ENCODE results near the gene RBMX.

Gene RBMX

GRCh38 chrX:136868283-136869055, 12.1 kb downstream of the RBMX start:
- Histone ChIP-seq H3K9me3 (ENCODE audit: control extremely low read depth in 1 of 5, control insufficient read depth in 4 of 5, insufficient read depth in 2 of 5, low read depth in 1 of 5, low read length in 4 of 5) (no peaks in the 10 kb centered on the region), H3K4me1 (ENCODE audit: control extremely low read depth in 1 of 4, control insufficient read depth in 4 of 4, insufficient read depth in 4 of 4, low read length in 3 of 4) (peaks cover 0 to 5% (median 1%) of the 10 kb centered on the region in 4 experiments), H3K36me3 (ENCODE audit: control insufficient read depth in 4 of 4, insufficient read depth in 4 of 4, low read length in 3 of 4) (peaks cover 4 to 36% (median 15%) of the 10 kb centered on the region in 4 experiments), H3K4me3 (ENCODE audit: control insufficient read depth in 1 of 7, extremely low read depth in 1 of 7, insufficient read depth in 4 of 7, low read depth in 2 of 7, low read length in 6 of 7) (no peak overlapping the region), H3K27ac (ENCODE audit: insufficient read depth in 1 of 2, low read depth in 1 of 2, low read length in 2 of 2, poor library complexity in 1 of 2, severe bottlenecking in 2 of 2) (no peak overlapping the region), H3K27me3 (replicated peaks in 2 of 5; ENCODE audit: control insufficient read depth in 4 of 5, insufficient read depth in 5 of 5, low read length in 4 of 5) (no peaks in the 10 kb centered on the region)
- 100% methylated on average over 3 of the region's 9 CpGs for WGBS (ENCODE audit: insufficient coverage)
- ChIA-PET CTCF (no interaction called here), POLR2A (no interaction called here)
- no peak for DNase-seq

GRCh38 chrX:136867518-136867917, 13.0 kb downstream of the RBMX start:
- Histone ChIP-seq H3K27ac (ENCODE audit: insufficient read depth in 1 of 2, low read depth in 1 of 2, low read length in 2 of 2, poor library complexity in 1 of 2, severe bottlenecking in 2 of 2) (no peak overlapping the region), H3K36me3 (ENCODE audit: control insufficient read depth in 4 of 4, insufficient read depth in 4 of 4, low read length in 3 of 4) (peaks cover 6 to 35% (median 14%) of the 10 kb centered on the region in 4 experiments), H3K9me3 (ENCODE audit: control extremely low read depth in 1 of 5, control insufficient read depth in 4 of 5, insufficient read depth in 2 of 5, low read depth in 1 of 5, low read length in 4 of 5) (no peaks in the 10 kb centered on the region), H3K4me3 (ENCODE audit: control insufficient read depth in 1 of 7, extremely low read depth in 1 of 7, insufficient read depth in 4 of 7, low read depth in 2 of 7, low read length in 6 of 7) (no peak overlapping the region), H3K4me1 (ENCODE audit: control extremely low read depth in 1 of 4, control insufficient read depth in 4 of 4, insufficient read depth in 4 of 4, low read length in 3 of 4) (peaks cover 0 to 5% (median 1%) of the 10 kb centered on the region in 4 experiments), H3K27me3 (replicated peaks in 2 of 5; ENCODE audit: control insufficient read depth in 4 of 5, insufficient read depth in 5 of 5, low read length in 4 of 5) (no peaks in the 10 kb centered on the region)
- no CpG with 5 or more reads among the region's 3 CpGs for WGBS (ENCODE audit: insufficient coverage)
- no peak for DNase-seq
- CTCF ChIA-PET, result no interaction called here
- POLR2A ChIA-PET, result no interaction called here

GRCh38 chrX:136867096-136867491, 13.4 kb downstream of the RBMX start:
- Histone ChIP-seq H3K36me3 (ENCODE audit: control insufficient read depth in 4 of 4, insufficient read depth in 4 of 4, low read length in 3 of 4) (peaks cover 5 to 35% (median 13%) of the 10 kb centered on the region in 4 experiments), H3K9me3 (ENCODE audit: control extremely low read depth in 1 of 5, control insufficient read depth in 4 of 5, insufficient read depth in 2 of 5, low read depth in 1 of 5, low read length in 4 of 5) (no peaks in the 10 kb centered on the region), H3K27ac (ENCODE audit: insufficient read depth in 1 of 2, low read depth in 1 of 2, low read length in 2 of 2, poor library complexity in 1 of 2, severe bottlenecking in 2 of 2) (no peak overlapping the region), H3K4me3 (ENCODE audit: control insufficient read depth in 1 of 7, extremely low read depth in 1 of 7, insufficient read depth in 4 of 7, low read depth in 2 of 7, low read length in 6 of 7) (no peak overlapping the region), H3K4me1 (ENCODE audit: control extremely low read depth in 1 of 4, control insufficient read depth in 4 of 4, insufficient read depth in 4 of 4, low read length in 3 of 4) (peaks cover 0 to 5% (median 1%) of the 10 kb centered on the region in 4 experiments), H3K27me3 (replicated peaks in 2 of 5; ENCODE audit: control insufficient read depth in 4 of 5, insufficient read depth in 5 of 5, low read length in 4 of 5) (no peaks in the 10 kb centered on the region)
- WGBS (ENCODE audit: insufficient coverage), result 83% methylated on average over 2 of the region's 4 CpGs
- POLR2A ChIA-PET, result no interaction called here
- CTCF ChIA-PET, result no interaction called here
- no peak for DNase-seq

- CTCF ChIA-PET, result no interaction called here
- H3K36me3 ChIP-seq (ENCODE audit: control insufficient read depth in 4 of 4, insufficient read depth in 4 of 4, low read length in 3 of 4), result peaks cover 2 to 35% (median 13%) of the 10 kb centered on the region in 4 experiments
Measured at GRCh38 chrX:136866337-136867095, 14.0 kb downstream of the RBMX start.

GRCh38 chrX:136865270-136866158, 15.0 kb downstream of the RBMX start:
- POLR2A ChIA-PET, result no interaction called here
- Histone ChIP-seq H3K27ac (ENCODE audit: insufficient read depth in 1 of 2, low read depth in 1 of 2, low read length in 2 of 2, poor library complexity in 1 of 2, severe bottlenecking in 2 of 2) (no peak overlapping the region), H3K9me3 (ENCODE audit: control extremely low read depth in 1 of 5, control insufficient read depth in 4 of 5, insufficient read depth in 2 of 5, low read depth in 1 of 5, low read length in 4 of 5) (no peaks in the 10 kb centered on the region), H3K27me3 (replicated peaks in 2 of 5; ENCODE audit: control insufficient read depth in 4 of 5, insufficient read depth in 5 of 5, low read length in 4 of 5) (no peaks in the 10 kb centered on the region), H3K4me1 (ENCODE audit: control extremely low read depth in 1 of 4, control insufficient read depth in 4 of 4, insufficient read depth in 4 of 4, low read length in 3 of 4) (peaks cover 0 to 5% (median 1%) of the 10 kb centered on the region in 4 experiments), H3K36me3 (ENCODE audit: control insufficient read depth in 4 of 4, insufficient read depth in 4 of 4, low read length in 3 of 4) (peaks cover 0 to 37% (median 14%) of the 10 kb centered on the region in 4 experiments), H3K4me3 (ENCODE audit: control insufficient read depth in 1 of 7, extremely low read depth in 1 of 7, insufficient read depth in 4 of 7, low read depth in 2 of 7, low read length in 6 of 7) (no peak overlapping the region)
- WGBS (ENCODE audit: insufficient coverage), result 100% methylated on average over 2 of the region's 9 CpGs
- CTCF ChIA-PET, result no interaction called here
- DNase-seq, result no peak

More at GRCh38 chrX:136866337-136867095, 14.0 kb downstream of the RBMX start:
- H3K9me3 ChIP-seq (ENCODE audit: control extremely low read depth in 1 of 5, control insufficient read depth in 4 of 5, insufficient read depth in 2 of 5, low read depth in 1 of 5, low read length in 4 of 5), result no peaks in the 10 kb centered on the region
- H3K27ac ChIP-seq (ENCODE audit: insufficient read depth in 1 of 2, low read depth in 1 of 2, low read length in 2 of 2, poor library complexity in 1 of 2, severe bottlenecking in 2 of 2), result no peak overlapping the region
- no peaks in the 10 kb centered on the region for H3K27me3 ChIP-seq (replicated peaks in 2 of 5; ENCODE audit: control insufficient read depth in 4 of 5, insufficient read depth in 5 of 5, low read length in 4 of 5)
- 81% methylated on average over 5 of the region's 14 CpGs for WGBS (ENCODE audit: insufficient coverage)
- peaks cover 0 to 5% (median 1%) of the 10 kb centered on the region in 4 experiments for H3K4me1 ChIP-seq (ENCODE audit: control extremely low read depth in 1 of 4, control insufficient read depth in 4 of 4, insufficient read depth in 4 of 4, low read length in 3 of 4)
- POLR2A ChIA-PET, result no interaction called here
- DNase-seq, result no peak
- H3K4me3 ChIP-seq (ENCODE audit: control insufficient read depth in 1 of 7, extremely low read depth in 1 of 7, insufficient read depth in 4 of 7, low read depth in 2 of 7, low read length in 6 of 7), result no peak overlapping the region

- H3K36me3 ChIP-seq (ENCODE audit: control insufficient read depth in 4 of 4, insufficient read depth in 4 of 4, low read length in 3 of 4), result peaks cover 0 to 32% (median 11%) of the 10 kb centered on the region in 4 experiments
- ChIA-PET POLR2A (no interaction called here), CTCF (no interaction called here)
- H3K27me3 ChIP-seq (replicated peaks in 2 of 5; ENCODE audit: control insufficient read depth in 4 of 5, insufficient read depth in 5 of 5, low read length in 4 of 5), result no peaks in the 10 kb centered on the region
- no peak overlapping the region for H3K4me3 ChIP-seq (ENCODE audit: control insufficient read depth in 1 of 7, extremely low read depth in 1 of 7, insufficient read depth in 4 of 7, low read depth in 2 of 7, low read length in 6 of 7)
- H3K27ac ChIP-seq (ENCODE audit: insufficient read depth in 1 of 2, low read depth in 1 of 2, low read length in 2 of 2, poor library complexity in 1 of 2, severe bottlenecking in 2 of 2), result no peak overlapping the region
- 80% methylated on average over 1 of the region's 2 CpGs for WGBS (ENCODE audit: insufficient coverage)
- DNase-seq, result no peak
- no peaks in the 10 kb centered on the region for H3K9me3 ChIP-seq (ENCODE audit: control extremely low read depth in 1 of 5, control insufficient read depth in 4 of 5, insufficient read depth in 2 of 5, low read depth in 1 of 5, low read length in 4 of 5)
- no peaks in the 10 kb centered on the region for H3K4me1 ChIP-seq (ENCODE audit: control extremely low read depth in 1 of 4, control insufficient read depth in 4 of 4, insufficient read depth in 4 of 4, low read length in 3 of 4)
Measured at GRCh38 chrX:136863826-136864225, 16.7 kb downstream of the RBMX start.
